ENCODE results near the gene ZMAT5. TPM values are rescaled to one million over a fixed set of nuclear protein-coding genes. Genes with fewer than 3 reads are reported as not detected.

The ZMAT5 gene
- total and polyA plus RNA-seq, 9 of the 15 experiments (the other 6 are each of a cell fraction or from before 2014, with no cell fraction given): 2.0 to 25.2 (median 11.9) TPM

DNA sequence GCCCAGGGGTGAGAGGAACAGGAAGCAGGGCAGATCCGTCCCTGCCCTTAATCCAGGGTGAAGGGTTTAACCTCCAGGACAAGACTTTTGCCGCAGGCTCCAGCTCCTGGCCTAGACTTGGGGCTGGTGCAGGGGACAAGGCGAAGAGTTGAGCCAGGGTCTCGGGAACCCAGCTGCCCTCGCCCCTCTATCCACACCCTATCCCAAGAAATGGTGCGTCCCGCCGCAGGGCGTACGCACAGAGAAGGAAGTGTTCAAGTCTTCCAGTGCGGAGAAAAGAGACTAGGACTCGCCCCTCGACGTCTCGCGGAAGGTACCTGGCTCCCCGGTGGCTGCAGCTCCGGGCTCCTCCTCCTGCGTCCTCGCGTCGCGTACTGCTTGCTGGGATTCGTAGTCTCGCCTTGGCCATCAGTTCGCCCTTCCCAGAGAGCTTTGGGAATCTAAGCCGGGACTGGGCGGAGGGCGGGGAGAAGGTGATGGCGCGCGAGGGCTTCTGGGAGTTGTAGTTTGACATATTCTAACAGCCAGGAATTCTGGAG lies at the start of gene ZMAT5 (continued):
- no peak for TF ChIP-seq TCF3 (CRISPR knock-in tag; IDR thresholded peaks at IDR 0.05)
- no peak for TF ChIP-seq JUND (IDR thresholded peaks at IDR 0.05; ENCODE audit: borderline replicate concordance, low read depth, low read length)
- TF ChIP-seq JUND (tag; IDR thresholded peaks at IDR 0.05; ENCODE audit: borderline replicate concordance, low read depth, low read length): no peak
- TF ChIP-seq RBM22 (IDR thresholded peaks at IDR 0.05; ENCODE audit: low read depth, low read length, poor library complexity, severe bottlenecking): no peak
- TF ChIP-seq POLR3G (IDR thresholded peaks at IDR 0.05; ENCODE audit: extremely low read depth, insufficient read length, insufficient replicate concordance): no peak
- TF ChIP-seq ZNF551 (CRISPR knock-in tag; IDR thresholded peaks at IDR 0.05): no peak
- TF ChIP-seq, protein P1, sequence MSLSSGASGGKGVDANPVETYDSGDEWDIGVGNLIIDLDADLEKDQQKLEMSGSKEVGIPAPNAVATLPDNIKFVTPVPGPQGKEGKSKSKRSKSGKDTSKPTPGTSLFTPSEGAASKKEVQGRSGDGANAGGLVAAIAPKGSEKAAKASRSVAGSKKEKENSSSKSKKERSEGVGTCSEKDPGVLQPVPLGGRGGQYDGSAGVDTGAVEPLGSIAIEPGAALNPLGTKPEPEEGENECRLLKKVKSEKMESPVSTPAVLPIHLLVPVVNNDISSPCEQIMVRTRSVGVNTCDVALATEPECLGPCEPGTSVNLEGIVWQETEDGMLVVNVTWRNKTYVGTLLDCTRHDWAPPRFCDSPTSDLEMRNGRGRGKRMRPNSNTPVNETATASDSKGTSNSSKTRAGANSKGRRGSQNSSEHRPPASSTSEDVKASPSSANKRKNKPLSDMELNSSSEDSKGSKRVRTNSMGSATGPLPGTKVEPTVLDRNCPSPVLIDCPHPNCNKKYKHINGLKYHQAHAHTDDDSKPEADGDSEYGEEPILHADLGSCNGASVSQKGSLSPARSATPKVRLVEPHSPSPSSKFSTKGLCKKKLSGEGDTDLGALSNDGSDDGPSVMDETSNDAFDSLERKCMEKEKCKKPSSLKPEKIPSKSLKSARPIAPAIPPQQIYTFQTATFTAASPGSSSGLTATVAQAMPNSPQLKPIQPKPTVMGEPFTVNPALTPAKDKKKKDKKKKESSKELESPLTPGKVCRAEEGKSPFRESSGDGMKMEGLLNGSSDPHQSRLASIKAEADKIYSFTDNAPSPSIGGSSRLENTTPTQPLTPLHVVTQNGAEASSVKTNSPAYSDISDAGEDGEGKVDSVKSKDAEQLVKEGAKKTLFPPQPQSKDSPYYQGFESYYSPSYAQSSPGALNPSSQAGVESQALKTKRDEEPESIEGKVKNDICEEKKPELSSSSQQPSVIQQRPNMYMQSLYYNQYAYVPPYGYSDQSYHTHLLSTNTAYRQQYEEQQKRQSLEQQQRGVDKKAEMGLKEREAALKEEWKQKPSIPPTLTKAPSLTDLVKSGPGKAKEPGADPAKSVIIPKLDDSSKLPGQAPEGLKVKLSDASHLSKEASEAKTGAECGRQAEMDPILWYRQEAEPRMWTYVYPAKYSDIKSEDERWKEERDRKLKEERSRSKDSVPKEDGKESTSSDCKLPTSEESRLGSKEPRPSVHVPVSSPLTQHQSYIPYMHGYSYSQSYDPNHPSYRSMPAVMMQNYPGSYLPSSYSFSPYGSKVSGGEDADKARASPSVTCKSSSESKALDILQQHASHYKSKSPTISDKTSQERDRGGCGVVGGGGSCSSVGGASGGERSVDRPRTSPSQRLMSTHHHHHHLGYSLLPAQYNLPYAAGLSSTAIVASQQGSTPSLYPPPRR (CRISPR knock-in tag; IDR thresholded peaks at IDR 0.05; ENCODE audit: borderline replicate concordance): no peak
- TF ChIP-seq U2AF2 (optimal IDR thresholded peaks at IDR 0.05; ENCODE audit: low read depth, low read length): no peak
- no peak for TF ChIP-seq ZC3H4 (CRISPR knock-in tag; IDR thresholded peaks at IDR 0.05; ENCODE audit: borderline replicate concordance)
- no peak for TF ChIP-seq ZKSCAN3 (CRISPR knock-in tag; IDR thresholded peaks at IDR 0.05)
- TF ChIP-seq KLF6 (CRISPR knock-in tag; IDR thresholded peaks at IDR 0.05; ENCODE audit: borderline replicate concordance): no peak
- no peak for TF ChIP-seq ZNF3 (CRISPR knock-in tag; IDR thresholded peaks at IDR 0.05)
- TF ChIP-seq IRF2 (CRISPR knock-in tag; IDR thresholded peaks at IDR 0.05): no peak
- no peak for TF ChIP-seq CC2D1A (IDR thresholded peaks at IDR 0.05)
- TF ChIP-seq, protein P2, sequence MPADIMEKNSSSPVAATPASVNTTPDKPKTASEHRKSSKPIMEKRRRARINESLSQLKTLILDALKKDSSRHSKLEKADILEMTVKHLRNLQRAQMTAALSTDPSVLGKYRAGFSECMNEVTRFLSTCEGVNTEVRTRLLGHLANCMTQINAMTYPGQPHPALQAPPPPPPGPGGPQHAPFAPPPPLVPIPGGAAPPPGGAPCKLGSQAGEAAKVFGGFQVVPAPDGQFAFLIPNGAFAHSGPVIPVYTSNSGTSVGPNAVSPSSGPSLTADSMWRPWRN (IDR thresholded peaks at IDR 0.05; ENCODE audit: low read depth): no peak
- no peak for TF ChIP-seq TFAM (CRISPR knock-in tag; conservative IDR thresholded peaks at IDR 0.05)
- TF ChIP-seq CSDE1 (IDR thresholded peaks at IDR 0.05): no peak
- TF ChIP-seq, protein P3, sequence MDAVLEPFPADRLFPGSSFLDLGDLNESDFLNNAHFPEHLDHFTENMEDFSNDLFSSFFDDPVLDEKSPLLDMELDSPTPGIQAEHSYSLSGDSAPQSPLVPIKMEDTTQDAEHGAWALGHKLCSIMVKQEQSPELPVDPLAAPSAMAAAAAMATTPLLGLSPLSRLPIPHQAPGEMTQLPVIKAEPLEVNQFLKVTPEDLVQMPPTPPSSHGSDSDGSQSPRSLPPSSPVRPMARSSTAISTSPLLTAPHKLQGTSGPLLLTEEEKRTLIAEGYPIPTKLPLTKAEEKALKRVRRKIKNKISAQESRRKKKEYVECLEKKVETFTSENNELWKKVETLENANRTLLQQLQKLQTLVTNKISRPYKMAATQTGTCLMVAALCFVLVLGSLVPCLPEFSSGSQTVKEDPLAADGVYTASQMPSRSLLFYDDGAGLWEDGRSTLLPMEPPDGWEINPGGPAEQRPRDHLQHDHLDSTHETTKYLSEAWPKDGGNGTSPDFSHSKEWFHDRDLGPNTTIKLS (IDR thresholded peaks at IDR 0.05; ENCODE audit: borderline replicate concordance, low read depth): peak; percentile 81; the same call in 1 of the 2 replicates
- TF ChIP-seq TOE1 (IDR thresholded peaks at IDR 0.05; ENCODE audit: borderline replicate concordance): no peak
- no peak for TF ChIP-seq TOE1 (CRISPR knock-in tag; IDR thresholded peaks at IDR 0.05; ENCODE audit: borderline replicate concordance, low read depth)
- TF ChIP-seq, protein P4, sequence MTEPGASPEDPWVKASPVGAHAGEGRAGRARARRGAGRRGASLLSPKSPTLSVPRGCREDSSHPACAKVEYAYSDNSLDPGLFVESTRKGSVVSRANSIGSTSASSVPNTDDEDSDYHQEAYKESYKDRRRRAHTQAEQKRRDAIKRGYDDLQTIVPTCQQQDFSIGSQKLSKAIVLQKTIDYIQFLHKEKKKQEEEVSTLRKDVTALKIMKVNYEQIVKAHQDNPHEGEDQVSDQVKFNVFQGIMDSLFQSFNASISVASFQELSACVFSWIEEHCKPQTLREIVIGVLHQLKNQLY (CRISPR knock-in tag; conservative IDR thresholded peaks at IDR 0.05): no peak
- peak; percentile 93; the same call in 1 of the 2 replicates for TF ChIP-seq ZNF644 (tag; IDR thresholded peaks at IDR 0.05; ENCODE audit: low read depth)
